ENCODE data around the gene ETS2.
A peak's percentile ranks its signal among the peaks of the same experiment; 100 is the strongest.

Gene ETS2

DNA sequence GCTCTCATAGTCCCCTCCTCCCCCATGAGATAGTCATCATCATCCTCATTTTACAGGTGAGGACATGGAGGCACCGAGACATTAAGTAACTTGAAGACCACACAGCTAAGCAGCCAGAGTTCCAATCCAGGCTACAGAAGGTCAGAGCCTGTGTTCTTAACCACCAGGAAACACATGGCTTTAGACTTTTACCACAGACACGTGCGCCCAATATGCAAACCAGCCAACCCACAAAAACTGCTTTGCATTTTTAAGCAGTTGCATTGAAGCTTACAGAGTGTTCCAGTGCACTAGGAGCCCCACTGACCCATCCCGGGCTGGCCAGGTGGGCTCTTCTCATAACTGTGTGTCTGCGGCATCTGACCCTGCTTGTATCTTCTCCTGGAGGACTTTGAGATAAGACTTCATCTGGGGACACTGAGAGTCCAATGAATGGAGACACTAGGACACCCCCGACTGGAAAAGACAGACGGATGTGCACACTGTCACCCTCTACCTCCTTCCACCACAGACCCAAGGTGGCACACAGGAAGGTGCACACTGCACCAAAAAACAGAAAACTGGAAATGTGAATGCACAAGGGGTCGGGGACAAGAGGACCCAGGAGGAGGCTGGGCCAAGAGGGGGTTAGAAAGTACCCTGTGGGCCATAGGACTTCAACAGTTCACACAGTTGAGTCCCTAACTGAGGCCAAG lies 56.4 kb downstream of the ETS2 start:
- peak; percentile 70 for DNase-seq

DNA sequence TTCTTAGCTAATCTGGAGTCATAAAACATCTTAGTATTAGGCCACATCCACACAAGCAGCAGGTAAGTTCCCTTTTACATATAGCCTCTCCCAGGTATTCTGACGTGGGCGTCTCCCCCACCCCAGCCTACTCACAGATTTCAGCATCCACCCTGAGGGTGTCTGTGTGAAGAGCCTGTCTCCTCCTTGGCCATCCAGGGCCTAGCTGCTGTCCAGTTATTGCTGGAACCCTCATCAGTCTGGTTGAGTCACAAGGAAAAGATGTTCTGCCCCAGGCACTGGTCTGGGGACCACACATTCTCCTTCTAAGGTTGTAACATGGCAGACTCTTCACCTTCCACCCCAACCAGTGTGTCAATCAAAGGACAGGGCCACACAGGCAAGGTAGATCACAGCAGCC lies 57.6 kb downstream of the ETS2 start:
- DNase-seq: no peak

DNA sequence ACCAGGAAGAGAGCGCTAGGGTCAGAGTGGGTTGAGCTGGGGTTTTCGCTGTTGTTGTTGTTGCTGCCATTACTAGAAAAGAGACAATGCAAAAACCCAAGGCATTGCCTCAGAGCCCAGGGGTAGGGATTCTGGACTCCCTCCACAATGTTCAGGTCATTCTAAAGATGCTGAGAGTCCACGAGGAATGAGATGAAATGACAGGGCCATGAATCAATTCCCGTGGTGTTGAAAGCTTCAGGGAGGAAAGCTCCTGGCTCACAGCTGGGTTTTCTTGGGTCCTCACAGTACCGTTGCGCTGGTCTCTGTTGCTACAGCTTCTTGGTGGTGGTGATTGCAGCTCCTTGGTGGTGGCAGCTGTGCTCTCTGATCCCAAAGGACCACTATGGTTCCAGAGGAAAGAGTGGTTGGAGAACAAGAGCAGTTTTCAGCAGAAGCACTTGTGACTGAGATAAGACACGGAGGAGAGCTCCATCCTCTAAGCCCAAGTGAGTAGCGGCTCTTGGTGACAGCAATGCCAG lies 58.2 kb downstream of the ETS2 start:
- no peak for DNase-seq

DNA sequence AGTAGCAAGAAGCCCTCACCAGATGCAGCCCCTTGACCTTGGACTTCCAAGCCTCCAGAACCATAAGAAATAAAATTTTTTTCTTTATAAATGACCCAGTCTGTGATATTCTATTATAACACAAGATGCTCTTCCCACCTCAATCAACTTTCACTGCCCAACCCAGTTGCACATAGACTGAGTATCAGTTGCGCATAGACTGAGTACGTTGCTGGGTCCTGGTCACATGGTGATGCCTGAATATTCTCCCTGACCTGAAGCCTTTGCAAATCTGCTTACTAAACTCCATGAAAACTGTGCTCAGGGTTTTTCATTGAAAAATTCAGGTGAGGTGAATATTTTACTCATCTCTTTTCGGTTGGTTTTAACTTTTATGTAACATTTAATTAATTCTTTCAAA lies 59.2 kb downstream of the ETS2 start:
- no peak for DNase-seq

DNA sequence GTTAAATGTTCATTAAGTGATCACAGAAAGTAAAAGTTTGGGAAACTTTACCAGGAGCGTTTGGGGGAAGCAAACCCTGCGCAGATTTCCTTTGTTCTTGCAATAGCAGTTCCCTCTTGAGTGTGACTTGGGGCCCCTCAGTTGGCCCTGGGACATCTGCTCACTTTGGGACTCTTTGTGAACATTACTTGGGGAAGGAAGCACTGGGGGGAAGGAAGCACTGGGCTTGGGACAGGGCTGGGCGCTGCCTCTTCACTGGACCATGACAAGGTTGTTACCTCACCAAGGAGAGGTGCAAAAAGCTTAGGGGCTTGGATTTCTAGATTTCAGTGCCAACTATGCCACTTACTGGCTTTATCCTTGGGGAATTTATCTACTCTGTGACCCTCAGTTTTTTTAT lies 63.5 kb downstream of the ETS2 start:
- DNase-seq: no peak

DNA sequence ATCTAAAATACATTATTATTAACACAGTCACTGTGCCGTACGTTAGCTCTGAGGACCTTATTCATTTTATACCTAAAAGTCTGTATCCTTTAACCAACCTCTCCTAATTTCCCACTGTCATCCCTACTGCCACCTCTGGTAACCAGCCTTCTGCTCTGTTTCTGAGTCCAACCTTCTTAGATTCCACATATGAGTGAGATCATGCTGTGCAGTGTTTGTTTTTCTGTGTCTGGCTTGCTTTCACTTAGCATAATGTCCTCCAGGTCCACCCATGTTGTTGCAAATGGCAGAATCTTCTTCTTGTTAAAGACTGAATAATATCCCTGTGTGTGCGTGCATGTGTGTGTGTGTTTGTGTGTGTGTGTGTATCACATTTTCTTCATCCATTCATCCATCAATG lies 64.2 kb downstream of the ETS2 start:
- peak; percentile 44 for DNase-seq
